D721Med (cell line): ENCODE data around the gene MGAT3.

Source experiments
- DNase-seq: peaks from one replicate; pipeline ENCODE4 v3.0.0; 2011; ENCODE audit warnings: low spot score; ENCODE audit not compliant: insufficient read length
- FAIRE-seq: peaks from 2 replicates; lab custom pipeline; 2011; peaks lifted over from hg19 to GRCh38; lab: Jason Lieb, UNC
- CTCF ChIP-seq: IDR thresholded peaks from 2 replicates; pipeline ENCODE4 v1.5.1; 2012; ENCODE audit warnings: mild to moderate bottlenecking, control low read depth; ENCODE audit not compliant: insufficient read depth; ENCODE audit errors: missing control alignments

Gene MGAT3

GRCh38 chr22:39443398-39443797 lies 13.4 kb upstream of the MGAT3 start:
- TF ChIP-seq CTCF: no peak
- no peak for FAIRE-seq
- DNase-seq: no peak

GRCh38 chr22:39444247-39444800 lies 12.5 kb upstream of the MGAT3 start:
- DNase-seq (no peak), FAIRE-seq (no peak)
- TF ChIP-seq CTCF: no peak

- TF ChIP-seq CTCF: no peak
- DNase-seq: no peak
- no peak for FAIRE-seq
Observed at GRCh38 chr22:39444937-39445465, 11.8 kb upstream of the MGAT3 start.

- TF ChIP-seq CTCF: no peak
- FAIRE-seq (no peak), DNase-seq (no peak)
Observed at GRCh38 chr22:39445678-39446077, 11.1 kb upstream of the MGAT3 start.

- no peak for TF ChIP-seq CTCF
- DNase-seq: no peak
- no peak for FAIRE-seq
Observed at GRCh38 chr22:39446239-39446721, 10.5 kb upstream of the MGAT3 start.

GRCh38 chr22:39448205-39449054 lies 8.4 kb upstream of the MGAT3 start:
- FAIRE-seq: no peak
- TF ChIP-seq CTCF: no peak
- no peak for DNase-seq
